RPMI7951 (cell line): Measurements from ENCODE around the gene DOCK10. TPM values are rescaled to one million over a fixed set of nuclear protein-coding genes. Genes with fewer than 3 reads are reported as not detected.
A peak's percentile ranks its signal among the peaks of the same experiment; 100 is the strongest.

Experiments
- DNase-seq: peaks from one replicate; pipeline ENCODE4 v3.0.0-alpha.2; 2012; ENCODE audit warnings: low read depth
- total RNA-seq: library from RNA; depleted of rRNA; stranded (reverse); fragments of >200 nt; shearing (Covaris generic); gene quantifications from 2 replicates; pipeline ENCODE4 v1.2.3, GENCODE V29; 2014

Gene DOCK10
- total RNA-seq, 1 experiment from 2014 or later = 42.8 TPM

GRCh38 chr2:224776795-224777558 lies 265.3 kb downstream of the DOCK10 start:
- DNase-seq = no peak

- DNase-seq = no peak
These were observed 266.6 kb downstream of the DOCK10 start for GRCh38 chr2:224775647-224776046.

GRCh38 chr2:224774735-224775134 lies 267.5 kb downstream of the DOCK10 start:
- no peak for DNase-seq

- no peak for DNase-seq
These were observed 269.8 kb downstream of the DOCK10 start for GRCh38 chr2:224772494-224772893.

DNA sequence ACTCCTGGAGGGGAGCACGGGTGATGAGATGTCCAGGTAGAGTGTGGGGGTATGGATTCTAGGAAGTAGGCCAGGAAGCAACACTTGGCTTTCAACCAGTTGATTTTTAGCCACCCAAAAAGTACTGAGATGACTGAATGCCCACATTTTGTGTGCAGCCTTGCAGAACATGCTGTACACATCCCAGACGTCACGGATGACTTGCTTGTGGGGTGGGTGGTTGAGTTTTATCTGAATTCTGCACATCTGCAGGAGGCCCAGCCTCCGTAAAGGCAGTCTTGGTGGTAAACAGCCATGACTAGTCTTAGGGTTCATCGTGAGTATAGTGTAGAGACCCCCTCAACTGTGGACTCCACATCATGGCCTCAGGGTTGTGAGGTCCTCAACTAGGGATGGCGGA lies 272.8 kb downstream of the DOCK10 start:
- DNase-seq = no peak

- no peak for DNase-seq
These were observed 277.6 kb downstream of the DOCK10 start for GRCh38 chr2:224764565-224765236.

GRCh38 chr2:224757934-224758548 lies 284.2 kb downstream of the DOCK10 start:
- DNase-seq = no peak

DNA sequence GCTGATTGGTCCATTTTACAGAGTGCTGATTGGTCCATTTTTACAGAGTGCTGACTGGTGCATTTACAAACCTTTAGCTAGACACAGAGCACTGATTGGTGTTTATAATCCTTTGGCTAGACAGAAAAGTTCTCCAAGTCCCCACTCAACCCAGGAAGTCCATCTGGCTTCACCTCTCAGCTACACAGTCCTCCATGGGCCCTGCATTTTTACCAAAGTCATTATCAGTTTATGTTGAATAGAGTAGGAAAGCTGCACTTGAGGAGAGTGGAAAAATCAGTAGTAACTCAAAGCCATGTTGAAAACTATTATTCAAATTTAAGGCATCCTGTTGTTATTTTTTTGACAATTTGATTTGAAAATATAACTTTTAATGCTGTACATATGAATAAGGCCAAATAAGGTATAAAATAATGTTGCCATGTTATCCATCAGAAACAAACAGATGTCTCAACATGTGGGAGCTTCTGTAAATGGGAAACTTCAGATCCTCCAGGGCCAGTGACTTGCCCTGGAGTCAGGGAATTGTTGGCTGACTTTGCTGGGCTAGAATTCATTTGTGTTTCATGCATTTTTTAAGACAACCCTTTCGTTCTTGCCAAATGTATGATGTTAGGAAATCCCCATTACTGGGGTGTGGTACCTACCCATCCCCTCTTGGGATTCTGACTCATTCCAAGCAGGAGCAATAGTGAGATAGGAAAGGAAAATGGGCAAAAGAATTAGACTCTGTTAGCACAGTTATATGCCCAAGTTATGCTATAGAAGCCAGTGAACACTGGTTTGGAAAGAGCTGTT lies 288.3 kb downstream of the DOCK10 start:
- peak; percentile 61 for DNase-seq

DNA sequence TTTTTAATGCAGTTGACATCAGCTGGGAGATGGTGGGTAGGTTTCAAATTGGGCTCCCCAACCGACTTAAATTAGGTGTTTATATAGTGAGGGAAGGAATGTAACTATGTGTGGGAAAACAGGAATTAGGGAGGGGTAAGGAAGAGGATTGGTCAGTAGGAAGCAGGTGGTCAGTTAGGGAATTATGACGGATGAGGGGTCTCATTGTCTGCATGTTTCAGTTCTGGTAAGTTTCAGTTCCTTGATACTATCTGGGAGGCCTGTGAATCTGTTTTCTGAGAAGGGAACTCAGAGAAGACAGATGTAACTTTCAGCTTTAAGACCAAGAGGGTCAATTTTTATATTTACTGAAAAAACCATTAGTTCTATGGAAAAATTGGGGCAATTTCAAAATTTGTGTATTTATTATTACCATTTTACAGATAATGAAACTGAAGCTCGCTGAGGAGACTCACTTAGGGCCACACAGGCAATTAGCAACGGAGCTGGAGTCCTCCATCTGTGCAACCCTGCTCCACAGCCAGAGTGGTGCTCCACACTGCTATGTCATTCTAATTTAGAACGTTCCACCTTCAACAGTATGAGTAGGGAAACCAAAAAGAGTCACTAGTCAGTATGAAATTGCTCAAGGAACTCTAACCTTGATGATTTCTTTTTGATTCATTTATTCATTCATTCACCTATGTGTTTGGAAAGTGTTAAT lies 290.1 kb downstream of the DOCK10 start:
- no peak for DNase-seq

GRCh38 chr2:224749136-224749535 lies 293.1 kb downstream of the DOCK10 start:
- no peak for DNase-seq

DNA sequence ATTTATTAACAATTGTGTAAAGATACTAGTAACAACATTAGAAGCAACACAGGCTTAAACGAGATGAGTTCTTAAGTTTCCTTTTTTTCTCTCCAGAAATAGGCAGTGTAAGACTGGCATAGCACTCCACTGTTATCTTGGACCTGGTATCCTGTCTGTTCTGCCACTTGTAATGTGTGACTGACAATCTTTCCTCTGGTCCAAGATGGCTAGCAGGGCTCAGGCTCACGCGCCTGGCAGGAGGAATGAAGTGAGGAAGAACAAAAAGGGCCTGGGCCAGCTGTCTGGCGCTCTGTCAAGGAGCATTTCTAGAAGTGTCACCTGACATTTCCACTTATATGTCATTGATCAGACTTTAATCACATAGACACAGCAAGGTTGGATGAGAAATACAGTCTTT lies 294.5 kb downstream of the DOCK10 start:
- no peak for DNase-seq

GRCh38 chr2:224736227-224736626 lies 306.0 kb downstream of the DOCK10 start:
- no peak for DNase-seq

GRCh38 chr2:224734949-224735348 lies 307.3 kb downstream of the DOCK10 start:
- no peak for DNase-seq

DNA sequence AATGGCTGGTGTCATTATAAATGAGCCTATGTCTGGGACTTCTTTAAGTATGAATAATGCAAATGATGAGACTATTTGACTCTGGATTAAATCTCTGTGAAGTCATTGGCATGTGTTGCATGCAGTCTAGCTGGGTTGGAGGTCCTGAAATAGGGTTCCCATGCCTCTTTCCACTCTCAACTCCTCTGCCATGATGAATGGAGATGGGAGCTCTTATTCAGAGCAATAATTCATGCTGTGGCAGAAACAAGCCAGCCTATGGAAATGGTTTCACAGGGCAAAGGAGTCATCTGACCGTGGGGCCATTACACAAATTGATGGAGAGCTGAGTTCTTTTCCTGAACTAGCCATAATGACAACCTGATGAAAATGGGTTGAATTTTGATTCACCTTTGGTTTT lies 310.6 kb downstream of the DOCK10 start:
- DNase-seq = no peak

DNA sequence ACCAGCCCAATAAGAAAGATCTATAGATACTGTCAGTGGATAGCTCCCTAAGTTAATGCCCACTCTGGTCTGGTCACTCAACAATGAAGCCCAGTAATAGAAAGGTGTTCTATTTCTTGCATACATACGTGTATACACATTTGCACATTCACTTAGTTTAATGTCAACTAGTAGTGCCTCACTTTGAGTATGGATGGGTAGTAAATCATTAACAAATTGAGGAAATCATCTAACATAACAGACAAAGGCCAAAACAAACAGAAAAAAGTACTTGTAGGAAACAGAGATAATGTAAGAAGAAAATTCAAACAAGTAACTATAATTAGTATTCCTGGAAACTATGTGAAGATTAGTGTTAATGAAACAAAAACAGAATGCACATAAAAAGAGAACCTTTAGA lies 312.8 kb downstream of the DOCK10 start:
- no peak for DNase-seq

- no peak for DNase-seq
These were observed 317.9 kb downstream of the DOCK10 start for GRCh38 chr2:224724331-224724730.

- no peak for DNase-seq
These were observed 318.6 kb downstream of the DOCK10 start for GRCh38 chr2:224723586-224724217.

DNA sequence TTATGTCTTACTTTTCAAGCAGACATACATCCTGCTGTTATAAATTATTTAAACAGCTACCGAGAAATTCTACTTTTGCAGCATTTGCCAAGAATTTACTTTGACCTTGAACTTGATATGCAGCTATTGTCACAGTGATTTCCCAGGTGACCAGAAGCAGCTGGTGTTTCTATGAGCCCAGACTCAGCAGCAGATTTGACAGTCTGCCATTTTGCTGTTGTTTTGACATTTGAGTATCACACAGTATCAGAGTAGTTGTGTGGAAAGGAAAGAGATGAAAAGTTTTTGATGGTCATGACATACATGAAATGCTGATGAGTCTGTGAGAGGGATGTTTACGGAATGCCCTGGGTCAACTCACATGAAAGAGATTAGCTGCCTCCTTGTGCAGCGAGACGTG lies 319.5 kb downstream of the DOCK10 start:
- DNase-seq = no peak

DNA sequence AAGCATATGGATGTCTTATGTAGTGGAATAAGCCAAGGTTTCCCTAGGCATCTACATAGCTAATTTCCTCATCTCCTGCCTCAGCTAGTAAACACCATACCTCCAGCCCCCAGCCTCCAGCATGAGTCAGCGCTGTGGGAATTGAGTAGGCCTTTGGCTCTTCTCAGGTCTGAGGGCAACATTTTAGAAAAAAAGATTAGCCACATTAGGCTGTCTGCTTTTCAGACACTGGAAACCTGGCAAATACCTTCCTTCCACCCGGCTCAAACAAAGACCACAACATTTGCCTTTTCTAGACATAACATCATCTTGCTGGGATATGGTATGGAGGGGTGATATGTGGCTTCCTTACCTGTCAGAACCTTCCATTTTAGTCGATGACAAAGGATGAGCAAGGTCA lies 320.0 kb downstream of the DOCK10 start:
- DNase-seq = peak; percentile 8

DNA sequence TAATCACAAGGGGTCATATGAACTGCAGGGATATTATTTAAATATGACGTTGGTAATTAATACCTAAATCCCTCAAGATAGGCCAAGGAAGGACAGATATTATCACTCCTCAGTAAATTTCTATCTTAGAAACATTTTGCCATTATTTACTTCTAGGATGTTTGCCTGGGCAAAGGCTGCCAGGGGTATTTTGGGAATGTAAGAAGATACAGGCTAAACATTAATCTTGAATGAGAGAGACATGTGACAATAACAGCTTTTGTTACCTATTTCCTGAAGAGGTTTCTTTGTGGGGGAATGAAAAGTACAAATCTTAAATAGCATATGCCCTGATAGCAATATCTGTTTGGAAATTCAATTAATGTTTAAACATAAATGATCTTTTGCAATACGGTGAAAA lies 325.3 kb downstream of the DOCK10 start:
- no peak for DNase-seq

- no peak for DNase-seq
These were observed 326.1 kb downstream of the DOCK10 start, which contains the start of gene CCDC195 for GRCh38 chr2:224716201-224716600. Gene CCDC195, minus strand, starts transcription at chr2:224716365. Its CDS starts 0 bp downstream, at chr2:224716365.
